CD4-positive, alpha-beta T cell treated with Interleukin-12 subunit alpha and Interleukin-12 subunit beta, for 1 hour (primary cell): Measurements from ENCODE around the gene NHERF2.

Source experiments
- DNase-seq: peaks from one replicate; pipeline ENCODE4 v3.0.0-alpha.2; 2020

Gene NHERF2

GRCh38 chr16:2063861-2064260 is 37.2 kb downstream of the NHERF2 start:
- DNase-seq, result no peak

- DNase-seq, result no peak
Observed at GRCh38 chr16:2064368-2064945, 37.8 kb downstream of the NHERF2 start.

GRCh38 chr16:2066139-2066538 is 39.4 kb downstream of the NHERF2 start:
- DNase-seq, result no peak

- DNase-seq, result no peak
Observed at GRCh38 chr16:2070576-2071453, 44.1 kb downstream of the NHERF2 start.

GRCh38 chr16:2071454-2072202 is 44.9 kb downstream of the NHERF2 start:
- DNase-seq, result no peak

- no peak for DNase-seq
Observed at GRCh38 chr16:2072926-2073325, 46.2 kb downstream of the NHERF2 start.

GRCh38 chr16:2074071-2074470 is 47.4 kb downstream of the NHERF2 start:
- DNase-seq, result no peak

- DNase-seq, result no peak
Observed at GRCh38 chr16:2075631-2076030, 48.9 kb downstream of the NHERF2 start.

GRCh38 chr16:2076072-2076865 is 49.6 kb downstream of the NHERF2 start:
- no peak for DNase-seq

- no peak for DNase-seq
Observed at GRCh38 chr16:2077016-2077415, 50.3 kb downstream of the NHERF2 start.

- no peak for DNase-seq
Observed at GRCh38 chr16:2077696-2078095, 51.0 kb downstream of the NHERF2 start.

GRCh38 chr16:2078096-2078495 is 51.4 kb downstream of the NHERF2 start:
- no peak for DNase-seq

GRCh38 chr16:2078691-2079090 is 52.0 kb downstream of the NHERF2 start:
- DNase-seq, result no peak

- DNase-seq, result no peak
Observed at GRCh38 chr16:2079311-2079800, 52.7 kb downstream of the NHERF2 start.

- DNase-seq, result no peak
Observed at GRCh38 chr16:2079991-2080390, 53.3 kb downstream of the NHERF2 start.

GRCh38 chr16:2081201-2082084 is 54.7 kb downstream of the NHERF2 start:
- no peak for DNase-seq

GRCh38 chr16:2082171-2082982 is 55.7 kb downstream of the NHERF2 start:
- no peak for DNase-seq

GRCh38 chr16:2082983-2083364 is 56.3 kb downstream of the NHERF2 start:
- DNase-seq, result no peak

GRCh38 chr16:2083409-2083808 is 56.7 kb downstream of the NHERF2 start:
- no peak for DNase-seq

- DNase-seq, result no peak
Observed at GRCh38 chr16:2083876-2084780, 57.4 kb downstream of the NHERF2 start.
